Stimulated activated CD4-positive, alpha-beta T cell treated with anti-CD3 and anti-CD28 coated beads, Interleukin-1b, Interleukin-23, amount 100 ng/mL, for 24 hours (primary cell): Measurements from ENCODE around the gene LHFPL3.
"Not testable (repeated sequence)": the region's sequence is repeated elsewhere in the genome, so short reads cannot be mapped to it uniquely, and the experiment has no call there.

Experiments
- DNase-seq, 4 experiments: peaks; one replicate each; pipeline ENCODE4 v3.0.0-alpha.2; 2020; ENCODE audit warnings: low read depth in 4 of 4, low spot score in 1 of 4

The LHFPL3 gene

GRCh38 chr7:104891949-104892348 lies 563.5 kb downstream of the LHFPL3 start:
- DNase-seq, result no peak

- DNase-seq, result no peak
Observed at GRCh38 chr7:104894314-104894713, 565.9 kb downstream of the LHFPL3 start.

- no peak for DNase-seq
Observed at GRCh38 chr7:104894726-104895521, 566.5 kb downstream of the LHFPL3 start.

GRCh38 chr7:104895522-104896236 lies 567.3 kb downstream of the LHFPL3 start:
- DNase-seq, result no peak

GRCh38 chr7:104898434-104898833 lies 570.0 kb downstream of the LHFPL3 start:
- DNase-seq, result no peak

GRCh38 chr7:104900525-104901239 lies 572.3 kb downstream of the LHFPL3 start:
- no peak for DNase-seq

GRCh38 chr7:104901240-104901619 lies 572.8 kb downstream of the LHFPL3 start:
- DNase-seq, result no peak

GRCh38 chr7:104902183-104902582 lies 573.8 kb downstream of the LHFPL3 start:
- DNase-seq, result no peak

GRCh38 chr7:104903044-104903443 lies 574.6 kb downstream of the LHFPL3 start:
- DNase-seq, result no peak

GRCh38 chr7:104903846-104904245 lies 575.4 kb downstream of the LHFPL3 start:
- no peak for DNase-seq

- DNase-seq, result no peak
Observed at GRCh38 chr7:104906032-104906431, 577.6 kb downstream of the LHFPL3 start.

- DNase-seq, result no peak
Observed at GRCh38 chr7:104906556-104906955, 578.2 kb downstream of the LHFPL3 start.

- no peak for DNase-seq
Observed at GRCh38 chr7:104908636-104909035, 580.2 kb downstream of the LHFPL3 start.

GRCh38 chr7:104909096-104909495 lies 580.7 kb downstream of the LHFPL3 start:
- DNase-seq, result no peak

GRCh38 chr7:104914421-104914820 lies 586.0 kb downstream of the LHFPL3 start:
- DNase-seq, result no peak

- DNase-seq, result no peak
Observed at GRCh38 chr7:104921596-104921995, 593.2 kb downstream of the LHFPL3 start.

- no peak for DNase-seq
Observed at GRCh38 chr7:104922182-104923009, 594.0 kb downstream of the LHFPL3 start.

- peak in 2 of 4 experiments; percentile 44 to 59 for DNase-seq
Observed at GRCh38 chr7:104923010-104923421, 594.6 kb downstream of the LHFPL3 start.

- not testable (repeated sequence) for DNase-seq
Observed at GRCh38 chr7:104926189-104926588, 597.8 kb downstream of the LHFPL3 start.

- no peak for DNase-seq
Observed at GRCh38 chr7:104926601-104927041, 598.2 kb downstream of the LHFPL3 start.

- no peak for DNase-seq
Observed at GRCh38 chr7:104927055-104927454, 598.7 kb downstream of the LHFPL3 start.
